HEK293T (cell line): Measurements from ENCODE around the gene APP.

Experiments used
- FOXM1 ChIP-seq: fragments of 450-650 bp; IDR thresholded peaks from 2 replicates; pipeline ENCODE4 v1.6.1; 2017; ENCODE audit warnings: mild to moderate bottlenecking, borderline replicate concordance
- L3MBTL2 ChIP-seq: fragments of 450-650 bp; conservative IDR thresholded peaks from 2 replicates; pipeline ENCODE4 v1.6.1; 2016; ENCODE audit warnings: mild to moderate bottlenecking
- SP1 ChIP-seq: fragments of 450-650 bp; IDR thresholded peaks from 2 replicates; pipeline ENCODE4 v1.6.1; 2017
- SUZ12 ChIP-seq: fragments of 450-650 bp; IDR thresholded peaks from 2 replicates; pipeline ENCODE4 v1.6.1; 2016; ENCODE audit warnings: mild to moderate bottlenecking
- TF ChIP-seq, protein P1 (sequence below): fragments of 450-650 bp; IDR thresholded peaks from 2 replicates; pipeline ENCODE4 v1.6.1; 2016

DNA sequence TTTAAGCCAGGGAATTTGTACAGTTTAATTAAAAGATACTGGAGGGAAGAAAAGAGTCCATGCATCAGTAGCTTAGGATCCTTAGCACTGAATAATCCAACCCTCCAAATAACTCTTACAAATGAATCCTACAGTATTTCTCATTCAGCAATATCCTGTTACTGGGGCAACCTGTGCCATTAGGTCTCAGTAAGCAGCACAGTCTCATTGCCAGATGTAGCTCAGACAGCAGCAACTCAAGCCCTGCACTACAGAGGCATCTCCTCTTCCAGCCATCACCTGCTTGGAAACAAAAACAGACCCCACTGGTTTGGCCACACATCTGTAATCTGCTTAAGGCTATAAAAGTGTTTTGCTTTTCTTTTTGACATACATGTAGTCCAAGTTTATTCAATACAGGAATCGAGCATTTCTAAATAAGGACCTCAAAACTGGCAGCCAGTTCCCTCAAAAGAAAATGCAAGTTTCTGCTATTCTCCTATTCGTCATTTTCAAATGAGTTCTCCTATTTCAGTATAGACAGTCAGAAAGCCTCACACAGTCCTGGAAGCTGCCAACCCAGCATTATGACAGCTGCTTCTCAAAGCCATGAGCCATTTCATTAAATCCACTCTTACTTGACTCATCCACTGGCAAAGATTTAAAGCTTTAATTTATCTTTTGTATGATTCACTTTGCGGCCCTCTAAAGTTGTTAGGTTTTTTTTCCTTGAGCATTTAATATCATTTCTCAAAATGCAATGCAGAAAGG is 129.0 kb downstream of the APP start:
- TF ChIP-seq FOXM1, result no peak
- TF ChIP-seq L3MBTL2, result no peak
- TF ChIP-seq SP1, result no peak
- TF ChIP-seq, protein P1, sequence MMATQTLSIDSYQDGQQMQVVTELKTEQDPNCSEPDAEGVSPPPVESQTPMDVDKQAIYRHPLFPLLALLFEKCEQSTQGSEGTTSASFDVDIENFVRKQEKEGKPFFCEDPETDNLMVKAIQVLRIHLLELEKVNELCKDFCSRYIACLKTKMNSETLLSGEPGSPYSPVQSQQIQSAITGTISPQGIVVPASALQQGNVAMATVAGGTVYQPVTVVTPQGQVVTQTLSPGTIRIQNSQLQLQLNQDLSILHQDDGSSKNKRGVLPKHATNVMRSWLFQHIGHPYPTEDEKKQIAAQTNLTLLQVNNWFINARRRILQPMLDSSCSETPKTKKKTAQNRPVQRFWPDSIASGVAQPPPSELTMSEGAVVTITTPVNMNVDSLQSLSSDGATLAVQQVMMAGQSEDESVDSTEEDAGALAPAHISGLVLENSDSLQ, result no peak
- no peak for TF ChIP-seq SUZ12
